BE2C (cell line): ENCODE measurements around the gene C1orf174.

Source experiments
- DNase-seq: peaks from one replicate; pipeline ENCODE4 v3.0.0-alpha.2; 2020
- H3K27me3 ChIP-seq: fragments of 250-450 bp; sonication (Bioruptor Pico); 2 replicates; pipeline ENCODE4 v1.5.1; 2020; ENCODE audit warnings: mild to moderate bottlenecking
- H3K36me3 ChIP-seq: fragments of 250-450 bp; sonication (Bioruptor Pico); 2 replicates; pipeline ENCODE4 v1.5.1; 2020; ENCODE audit warnings: mild to moderate bottlenecking
- H3K4me1 ChIP-seq: fragments of 250-450 bp; sonication (Bioruptor Pico); 2 replicates; pipeline ENCODE4 v1.5.1; 2020
- H3K4me3 ChIP-seq: 2 replicates; pipeline ENCODE4 v1.5.1; 2011; ENCODE audit warnings: low read depth, low read length
- H3K9me3 ChIP-seq: fragments of 250-450 bp; sonication (Bioruptor Pico); 2 replicates; pipeline ENCODE4 v1.5.1; 2020
- TF ChIP-seq, protein P1 (sequence below): IDR thresholded peaks from 2 replicates; pipeline ENCODE4 v1.5.1; 2012; ENCODE audit warnings: mild to moderate bottlenecking, low read depth, low read length

The C1orf174 gene

DNA sequence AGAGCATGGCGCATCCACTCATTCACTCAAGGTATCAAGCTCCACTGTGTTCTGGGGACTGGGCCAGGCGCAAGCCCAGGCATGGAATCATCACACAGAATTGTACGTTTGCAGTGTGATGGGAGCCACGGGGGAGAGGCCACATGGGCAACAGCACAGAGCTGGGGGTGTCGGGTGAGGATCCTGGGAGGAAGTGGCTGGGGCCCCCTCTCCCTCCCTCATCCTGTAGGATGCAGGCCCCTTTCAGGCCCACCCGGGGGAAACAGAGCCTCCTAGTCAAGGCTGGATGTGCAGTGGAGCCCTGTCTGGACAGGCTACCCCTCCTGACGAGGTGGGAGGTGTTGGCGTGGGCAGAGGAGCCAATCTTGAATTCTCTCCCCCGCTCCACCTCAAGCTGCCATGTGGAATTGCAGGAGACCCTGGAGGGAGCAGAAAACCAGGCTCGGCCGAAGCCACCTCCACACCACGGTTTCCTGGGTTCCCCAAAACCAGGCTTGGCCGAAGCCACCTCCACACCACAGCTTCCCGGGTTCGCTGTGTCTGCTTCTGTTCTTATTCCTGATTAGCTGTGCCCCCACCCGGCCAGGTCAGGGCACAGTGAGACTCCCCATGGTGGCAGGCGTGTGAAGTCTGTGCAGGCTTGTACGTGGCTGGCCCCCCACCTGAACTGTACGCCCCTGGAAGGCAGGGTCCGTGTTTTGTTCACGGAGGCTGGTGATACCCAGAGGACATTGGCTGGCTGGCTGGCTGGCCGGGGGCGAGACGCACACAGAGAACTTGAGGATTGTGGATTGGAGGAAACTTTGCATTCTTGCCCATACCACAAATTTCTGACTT lies 4.2 kb upstream of the C1orf174 start:
- no peak for DNase-seq
- H3K4me1 ChIP-seq = no peaks in the 10 kb centered on the region
- no peak overlapping the region for H3K4me3 ChIP-seq
- H3K9me3 ChIP-seq = no peaks in the 10 kb centered on the region
- H3K36me3 ChIP-seq = no peaks in the 10 kb centered on the region
- H3K27me3 ChIP-seq = no peaks in the 10 kb centered on the region
- TF ChIP-seq, protein P1, sequence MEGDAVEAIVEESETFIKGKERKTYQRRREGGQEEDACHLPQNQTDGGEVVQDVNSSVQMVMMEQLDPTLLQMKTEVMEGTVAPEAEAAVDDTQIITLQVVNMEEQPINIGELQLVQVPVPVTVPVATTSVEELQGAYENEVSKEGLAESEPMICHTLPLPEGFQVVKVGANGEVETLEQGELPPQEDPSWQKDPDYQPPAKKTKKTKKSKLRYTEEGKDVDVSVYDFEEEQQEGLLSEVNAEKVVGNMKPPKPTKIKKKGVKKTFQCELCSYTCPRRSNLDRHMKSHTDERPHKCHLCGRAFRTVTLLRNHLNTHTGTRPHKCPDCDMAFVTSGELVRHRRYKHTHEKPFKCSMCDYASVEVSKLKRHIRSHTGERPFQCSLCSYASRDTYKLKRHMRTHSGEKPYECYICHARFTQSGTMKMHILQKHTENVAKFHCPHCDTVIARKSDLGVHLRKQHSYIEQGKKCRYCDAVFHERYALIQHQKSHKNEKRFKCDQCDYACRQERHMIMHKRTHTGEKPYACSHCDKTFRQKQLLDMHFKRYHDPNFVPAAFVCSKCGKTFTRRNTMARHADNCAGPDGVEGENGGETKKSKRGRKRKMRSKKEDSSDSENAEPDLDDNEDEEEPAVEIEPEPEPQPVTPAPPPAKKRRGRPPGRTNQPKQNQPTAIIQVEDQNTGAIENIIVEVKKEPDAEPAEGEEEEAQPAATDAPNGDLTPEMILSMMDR = no peak

DNA sequence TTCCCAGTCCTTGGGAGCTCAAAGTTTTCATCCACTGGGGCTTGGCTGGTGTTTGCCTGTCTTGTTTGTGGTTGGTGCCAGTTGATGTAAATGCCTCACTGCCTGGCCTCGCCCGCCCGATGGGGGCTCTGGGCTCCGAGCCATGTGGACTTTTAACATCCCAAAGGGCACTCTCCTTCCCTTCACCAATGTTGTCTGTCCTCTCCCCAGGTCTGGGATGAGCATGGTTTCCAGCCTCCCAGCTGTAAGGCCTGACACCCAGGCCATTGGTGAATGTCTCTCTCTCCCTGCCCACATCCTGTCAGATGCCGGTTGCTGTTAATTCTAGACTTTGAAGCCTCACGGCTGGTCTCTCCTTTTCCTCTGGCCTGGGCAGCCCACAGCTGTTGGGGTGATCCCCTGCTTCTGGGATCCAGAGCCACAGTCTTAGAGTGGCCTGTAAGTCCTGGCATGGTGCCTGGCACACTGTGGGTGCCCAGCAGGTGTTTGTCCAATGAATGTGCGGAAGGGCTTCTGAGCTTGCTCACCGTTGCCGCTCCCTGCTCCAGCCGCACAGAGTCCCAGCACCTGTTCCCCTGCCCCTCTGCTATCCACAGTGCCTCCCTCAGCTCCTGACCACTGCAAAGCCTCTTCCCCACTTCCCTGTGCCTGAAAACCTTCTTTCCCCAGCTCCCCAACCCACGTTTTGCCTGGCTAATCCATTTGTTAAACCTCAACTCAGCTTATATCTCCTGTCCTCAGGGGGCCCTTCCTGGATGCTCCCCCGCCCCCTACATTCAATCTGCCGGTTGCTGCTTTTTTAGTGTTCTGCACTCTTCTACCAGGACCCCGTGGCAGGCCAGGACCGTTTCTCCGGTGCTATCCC lies 3.3 kb upstream of the C1orf174 start:
- Histone ChIP-seq H3K36me3 (no peaks in the 10 kb centered on the region), H3K9me3 (no peaks in the 10 kb centered on the region), H3K27me3 (no peaks in the 10 kb centered on the region), H3K4me3 (no peak overlapping the region), H3K4me1 (no peaks in the 10 kb centered on the region)
- DNase-seq = no peak
- TF ChIP-seq, protein P1 = no peak

DNA sequence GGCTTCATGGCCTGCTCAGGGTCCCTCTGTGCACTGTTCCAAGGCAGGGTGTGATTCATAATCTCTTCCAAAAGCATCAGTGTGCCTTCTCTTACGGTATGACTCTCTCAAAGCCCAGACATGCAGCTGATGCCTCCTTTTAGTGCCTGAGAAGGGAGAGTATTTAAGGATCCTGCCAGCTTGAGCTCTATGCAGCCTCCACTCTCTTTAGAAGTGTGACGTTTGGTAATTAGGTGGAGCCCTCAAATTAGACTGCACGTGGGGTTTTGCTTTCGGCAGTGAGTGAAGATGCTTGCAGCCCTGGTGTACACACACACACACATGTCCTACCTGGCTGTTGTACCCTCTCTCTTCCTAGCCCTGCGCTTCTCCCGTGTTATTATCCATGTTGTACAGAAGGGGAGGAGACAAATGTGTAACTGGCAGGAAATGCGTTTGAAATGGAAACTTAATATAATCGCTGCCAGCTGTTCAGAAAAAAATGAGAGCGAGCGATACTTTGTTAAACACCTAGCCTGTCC lies 2.6 kb upstream of the C1orf174 start:
- DNase-seq = no peak
- H3K4me3 ChIP-seq = no peak overlapping the region

DNA sequence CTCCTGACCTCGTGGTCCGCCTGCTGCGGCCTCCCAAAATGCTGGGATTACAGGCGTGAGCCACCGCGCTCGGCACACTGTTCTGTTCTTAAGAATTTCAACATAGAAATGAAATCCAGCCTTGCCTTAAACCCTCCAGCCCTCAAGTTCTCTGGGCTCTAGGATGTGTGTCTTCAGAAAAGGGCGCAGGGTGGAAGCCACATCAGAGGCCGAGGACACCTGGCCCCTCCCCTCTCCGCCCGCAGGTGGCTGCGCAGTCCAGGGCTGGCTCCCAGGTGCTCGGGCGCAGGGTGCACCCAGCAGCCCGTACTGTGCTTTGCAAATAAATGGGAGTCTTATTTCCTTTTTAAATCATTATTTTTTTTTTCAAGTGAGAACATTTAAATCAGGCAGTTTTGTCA lies 2.0 kb upstream of the C1orf174 start:
- TF ChIP-seq, protein P1 = no peak
- no peak for DNase-seq
- no peaks in the 10 kb centered on the region for H3K9me3 ChIP-seq
- H3K36me3 ChIP-seq = no peaks in the 10 kb centered on the region
- no peaks in the 10 kb centered on the region for H3K4me1 ChIP-seq
- no peaks in the 10 kb centered on the region for H3K27me3 ChIP-seq
- no peak overlapping the region for H3K4me3 ChIP-seq

More for the DNA sequence above, 2.6 kb upstream of the C1orf174 start:
- Histone ChIP-seq H3K27me3 (no peaks in the 10 kb centered on the region), H3K9me3 (no peaks in the 10 kb centered on the region), H3K4me1 (no peaks in the 10 kb centered on the region), H3K36me3 (no peaks in the 10 kb centered on the region)
- TF ChIP-seq, protein P1 = no peak

DNA sequence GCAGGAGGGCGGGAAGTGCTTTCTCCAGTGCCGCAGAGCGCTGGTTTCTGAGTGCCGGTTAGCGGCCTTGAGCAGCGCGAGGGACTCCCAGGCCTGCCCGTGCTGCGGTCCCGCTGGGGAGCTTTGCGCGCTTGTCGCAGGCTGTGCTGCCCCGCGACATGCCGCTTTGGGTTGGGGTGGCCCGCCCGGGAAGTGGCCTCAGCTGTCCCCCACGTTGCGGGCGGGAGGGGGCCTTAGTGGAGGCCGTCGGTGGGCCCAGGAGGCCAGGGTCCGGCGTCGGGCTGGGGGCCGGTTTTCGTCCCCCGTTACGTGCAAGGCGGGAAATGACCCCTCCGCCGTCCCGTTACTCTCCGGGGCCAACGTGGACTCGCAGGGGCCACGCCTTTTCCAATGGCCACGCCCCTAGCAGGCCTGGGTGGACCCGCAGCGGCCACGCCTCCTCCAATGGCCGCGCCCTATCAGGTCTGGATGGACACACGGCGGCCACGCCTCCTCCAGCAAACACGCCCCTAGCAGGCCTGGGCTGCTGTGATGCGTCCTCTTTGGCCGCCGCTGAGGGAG lies 977 bp upstream of the C1orf174 start:
- H3K4me3 ChIP-seq = peak overlapping the region; percentile 72
- no peaks in the 10 kb centered on the region for H3K27me3 ChIP-seq
- no peaks in the 10 kb centered on the region for H3K36me3 ChIP-seq
- H3K9me3 ChIP-seq = no peaks in the 10 kb centered on the region
- TF ChIP-seq, protein P1 = no peak
- peak; percentile 95 for DNase-seq
- H3K4me1 ChIP-seq = no peaks in the 10 kb centered on the region
